Hematopoietic multipotent progenitor cell treated with erythropoietin and hydrocortisone succinate and interleukin-3 and kit ligand, for 4 days (in vitro differentiated cells): ENCODE data around the gene ABCD1.
A peak's percentile ranks its signal among the peaks of the same experiment; 100 is the strongest.

ENCODE experiments used
- DNase-seq: peaks from one replicate; pipeline ENCODE4 v3.0.0-alpha.2; 2015

Gene ABCD1

DNA sequence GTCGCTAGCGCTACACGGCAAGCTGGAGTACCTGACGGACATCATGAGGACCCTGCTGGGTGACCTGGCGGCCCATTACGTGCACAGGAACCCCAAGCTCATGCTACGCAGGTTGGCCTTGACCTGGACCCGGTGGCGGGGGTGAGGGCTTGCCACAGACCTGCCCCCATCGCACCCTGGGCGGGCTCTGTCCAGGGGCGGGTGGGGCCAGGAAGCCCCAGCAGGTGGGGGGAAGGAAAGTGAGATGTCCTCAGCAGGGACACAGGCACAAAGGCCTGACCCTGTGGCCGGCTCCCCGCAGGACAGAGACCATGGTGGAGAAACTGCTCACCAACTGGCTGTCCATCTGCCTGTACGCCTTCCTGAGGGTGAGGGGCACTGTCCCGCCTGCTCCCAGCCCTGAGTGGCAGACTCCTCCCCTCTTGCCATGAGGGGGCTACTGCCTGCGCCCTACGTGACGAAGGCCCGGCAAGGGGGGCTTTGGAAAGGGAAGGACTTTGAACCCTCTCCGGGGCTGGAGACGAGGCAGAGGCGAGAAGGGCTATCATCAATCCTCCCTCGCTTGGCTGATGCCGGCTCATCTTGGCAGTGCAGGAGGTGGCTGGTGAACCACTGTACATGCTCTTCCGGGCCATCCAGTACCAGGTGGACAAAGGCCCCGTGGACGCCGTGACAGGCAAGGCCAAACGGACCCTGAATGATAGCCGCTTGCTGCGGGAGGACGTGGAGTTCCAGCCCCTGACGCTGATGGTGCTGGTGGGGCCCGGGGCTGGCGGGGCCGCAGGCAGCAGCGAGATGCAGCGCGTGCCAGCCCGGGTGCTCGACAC is 50.9 kb downstream of the ABCD1 start:
- DNase-seq, result no peak

DNA sequence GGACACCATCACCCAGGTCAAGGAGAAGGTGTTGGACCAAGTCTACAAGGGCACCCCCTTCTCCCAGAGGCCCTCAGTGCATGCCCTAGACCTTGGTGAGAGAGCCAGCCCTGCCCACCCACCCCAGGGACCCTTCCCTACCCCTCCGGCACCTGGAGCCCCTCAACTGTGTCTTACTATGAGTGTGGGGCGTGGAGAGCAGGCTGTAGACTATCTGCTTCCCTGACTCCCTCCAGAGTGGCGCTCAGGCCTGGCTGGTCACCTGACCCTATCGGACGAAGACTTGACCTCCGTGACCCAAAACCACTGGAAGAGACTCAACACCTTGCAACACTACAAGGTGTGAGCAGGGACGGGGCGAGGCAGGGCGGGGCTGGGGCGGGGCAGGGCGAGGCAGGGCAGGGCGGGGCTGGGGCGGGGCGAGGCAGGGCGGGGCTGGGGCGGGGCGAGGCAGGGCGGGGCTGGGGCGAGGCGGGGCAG is 51.5 kb downstream of the ABCD1 start:
- no peak for DNase-seq

DNA sequence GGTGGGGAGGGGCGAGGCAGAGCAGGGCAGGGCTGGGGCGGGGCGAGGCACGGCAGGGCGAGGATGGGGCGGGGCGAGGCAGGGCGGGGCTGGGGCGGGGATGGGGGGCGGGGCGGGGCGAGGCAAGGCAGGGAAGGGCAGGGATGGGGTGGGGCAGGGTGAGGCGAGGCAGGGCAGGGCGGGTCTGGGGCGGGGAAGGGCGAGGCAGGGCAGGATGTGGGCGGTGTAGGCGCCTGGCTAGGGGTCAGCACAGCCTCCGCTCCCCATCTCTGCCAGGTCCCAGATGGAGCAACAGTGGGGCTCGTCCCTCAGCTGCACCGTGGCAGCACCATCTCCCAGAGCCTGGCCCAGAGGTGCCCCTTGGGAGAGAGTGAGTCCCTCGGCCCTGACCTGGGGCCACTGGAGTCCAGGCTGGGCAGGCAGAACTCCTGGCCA is 52.0 kb downstream of the ABCD1 start:
- peak; percentile 49 for DNase-seq

DNA sequence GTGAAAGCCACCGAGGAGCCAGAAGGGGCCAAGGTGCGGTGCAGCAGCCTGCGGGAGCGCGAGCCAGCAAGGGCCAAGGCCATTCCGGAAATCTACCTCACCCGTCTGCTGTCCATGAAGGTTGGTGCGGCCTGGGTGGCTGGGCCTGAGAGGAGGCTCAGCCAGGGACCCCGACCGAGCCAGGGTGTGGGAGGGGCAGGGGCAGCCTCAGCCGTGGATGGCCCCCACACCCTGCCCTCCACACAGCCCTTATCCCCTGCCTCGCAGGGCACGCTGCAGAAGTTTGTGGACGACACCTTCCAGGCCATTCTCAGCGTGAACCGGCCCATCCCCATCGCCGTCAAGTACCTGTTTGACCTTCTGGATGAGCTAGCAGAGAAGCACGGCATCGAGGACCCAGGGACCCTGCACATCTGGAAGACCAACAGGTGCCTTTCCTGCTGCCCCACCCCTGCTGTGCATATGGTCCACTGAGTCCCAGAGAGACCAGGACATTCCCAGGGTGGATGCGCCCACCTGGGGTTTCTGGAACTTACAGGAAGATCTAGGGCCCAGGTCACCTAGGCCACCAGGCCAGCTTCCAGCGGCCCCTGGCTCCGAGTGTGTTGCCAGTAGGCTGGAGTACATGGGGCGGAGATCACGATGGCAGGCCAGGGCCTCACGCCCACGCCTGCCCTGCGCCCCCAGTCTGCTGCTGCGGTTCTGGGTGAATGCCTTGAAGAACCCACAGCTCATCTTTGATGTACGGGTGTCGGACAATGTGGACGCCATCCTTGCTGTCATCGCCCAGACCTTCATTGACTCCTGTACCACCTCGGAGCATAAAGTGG is 52.8 kb downstream of the ABCD1 start:
- DNase-seq, result no peak

DNA sequence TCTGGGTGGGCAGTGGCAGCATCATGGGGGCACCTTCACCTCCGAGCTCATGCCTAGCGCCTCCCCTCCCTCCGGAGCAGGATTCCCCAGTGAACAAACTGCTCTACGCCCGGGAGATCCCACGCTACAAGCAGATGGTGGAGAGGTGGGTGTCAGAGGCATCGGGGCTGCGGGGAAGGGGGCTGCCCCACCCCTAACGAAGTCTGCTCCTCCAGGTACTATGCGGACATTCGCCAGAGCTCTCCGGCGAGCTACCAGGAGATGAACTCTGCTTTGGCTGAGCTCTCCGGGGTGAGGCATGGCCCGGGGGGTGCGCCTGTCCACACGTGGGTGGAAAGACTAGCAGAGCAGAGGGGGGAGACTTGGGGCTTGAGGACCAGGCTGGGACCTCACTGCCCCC is 53.5 kb downstream of the ABCD1 start:
- DNase-seq, result no peak

DNA sequence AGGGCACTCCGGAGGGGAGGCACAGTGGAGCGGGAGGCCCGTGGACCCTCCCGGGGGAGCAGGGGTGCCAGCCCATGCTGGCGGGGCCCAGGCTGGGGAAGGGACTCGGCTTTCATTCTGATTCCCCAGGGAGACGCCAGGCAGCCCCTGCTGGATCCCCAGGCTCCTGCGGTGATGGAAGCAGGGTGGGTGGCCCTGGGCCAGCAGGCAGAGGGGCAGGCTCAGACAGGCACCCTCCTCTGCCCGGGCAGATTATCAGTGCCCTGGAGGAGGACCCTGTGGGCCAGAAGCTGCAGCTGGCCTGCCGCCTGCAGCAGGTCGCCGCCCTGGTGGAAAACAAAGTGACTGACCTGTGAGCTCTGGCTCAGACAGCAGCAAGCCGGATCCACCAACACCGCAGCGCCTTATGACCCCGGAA is 54.0 kb downstream of the ABCD1 start:
- DNase-seq, result peak; percentile 52

DNA sequence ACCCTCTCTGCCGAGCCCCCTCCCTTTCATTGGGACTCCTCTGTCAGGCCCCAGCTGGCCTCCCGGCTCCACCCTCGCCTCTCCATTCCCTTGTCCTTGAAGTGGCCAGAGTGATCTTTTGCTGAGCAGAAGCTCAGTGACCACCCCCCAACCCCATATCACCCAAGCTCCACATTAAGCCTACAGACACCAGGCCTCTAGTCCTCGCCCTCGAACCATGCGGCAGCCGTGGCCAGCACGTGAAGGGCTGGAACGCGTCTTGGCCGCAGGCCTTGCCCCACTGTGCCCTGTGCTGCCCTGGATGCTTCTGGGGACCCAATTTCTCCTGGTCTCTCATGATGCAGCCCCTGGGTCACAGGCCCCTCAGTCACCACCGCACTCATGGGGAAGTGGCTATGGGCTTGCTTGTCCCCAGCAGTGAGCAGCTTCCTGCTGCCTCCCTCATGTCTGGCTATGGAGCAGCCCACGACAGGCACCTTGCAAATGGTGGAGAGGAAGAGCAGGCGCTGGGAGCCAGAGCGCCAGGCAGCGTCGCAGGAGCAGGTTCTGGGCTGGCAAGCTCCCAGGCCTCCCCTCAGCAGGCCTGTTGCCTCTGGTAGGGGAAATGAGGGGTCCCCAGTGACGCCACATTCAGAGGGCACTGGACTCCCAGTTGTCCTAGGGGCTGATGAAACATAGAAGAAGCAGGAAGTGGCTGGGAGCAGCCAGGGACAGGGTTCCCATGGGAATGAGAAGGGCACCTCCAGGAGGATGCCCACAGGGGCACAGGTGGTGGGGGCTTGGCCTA is 55.4 kb downstream of the ABCD1 start:
- DNase-seq, result peak; percentile 34

DNA sequence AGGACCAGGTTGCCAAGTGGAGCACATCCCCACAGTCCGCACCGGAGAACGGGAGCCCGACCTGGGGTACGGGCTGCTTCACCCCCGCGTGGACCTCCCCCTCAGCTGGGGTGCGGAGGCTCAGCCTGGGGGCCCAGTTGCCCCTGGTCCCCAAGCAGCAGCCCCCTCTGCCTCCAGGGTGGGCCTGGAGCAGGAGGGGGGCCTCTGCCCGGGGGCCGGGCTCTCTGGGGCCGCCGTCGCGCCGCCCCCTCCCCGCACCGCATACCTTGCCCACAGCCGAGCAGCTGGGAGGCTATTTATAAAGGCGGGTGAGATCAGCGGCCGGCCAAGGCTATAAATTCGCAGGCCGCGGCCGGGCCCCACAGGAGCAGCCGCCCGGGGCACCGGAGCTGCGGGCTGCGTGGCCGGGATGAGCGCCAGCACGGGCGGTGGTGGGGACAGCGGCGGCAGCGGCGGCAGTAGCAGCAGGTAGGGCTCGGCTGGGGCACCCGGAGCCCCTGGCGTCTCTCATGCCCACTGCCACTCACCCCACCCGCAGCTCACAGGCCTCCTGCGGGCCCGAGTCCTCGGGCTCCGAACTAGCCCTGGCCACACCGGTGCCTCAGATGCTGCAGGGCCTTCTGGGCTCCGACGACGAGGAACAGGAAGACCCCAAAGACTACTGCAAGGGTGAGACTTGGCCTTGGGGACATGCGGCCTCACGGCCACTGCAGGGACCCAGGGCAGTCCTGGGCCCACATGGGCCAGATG is 56.2 kb downstream of the ABCD1 start, which contains the start of gene SRPK3:
Gene SRPK3 (plus strand): TSS at position 364 of the 750 bp plus-strand sequence. CDS start 46 bp downstream, at position 410.
- no peak for DNase-seq

DNA sequence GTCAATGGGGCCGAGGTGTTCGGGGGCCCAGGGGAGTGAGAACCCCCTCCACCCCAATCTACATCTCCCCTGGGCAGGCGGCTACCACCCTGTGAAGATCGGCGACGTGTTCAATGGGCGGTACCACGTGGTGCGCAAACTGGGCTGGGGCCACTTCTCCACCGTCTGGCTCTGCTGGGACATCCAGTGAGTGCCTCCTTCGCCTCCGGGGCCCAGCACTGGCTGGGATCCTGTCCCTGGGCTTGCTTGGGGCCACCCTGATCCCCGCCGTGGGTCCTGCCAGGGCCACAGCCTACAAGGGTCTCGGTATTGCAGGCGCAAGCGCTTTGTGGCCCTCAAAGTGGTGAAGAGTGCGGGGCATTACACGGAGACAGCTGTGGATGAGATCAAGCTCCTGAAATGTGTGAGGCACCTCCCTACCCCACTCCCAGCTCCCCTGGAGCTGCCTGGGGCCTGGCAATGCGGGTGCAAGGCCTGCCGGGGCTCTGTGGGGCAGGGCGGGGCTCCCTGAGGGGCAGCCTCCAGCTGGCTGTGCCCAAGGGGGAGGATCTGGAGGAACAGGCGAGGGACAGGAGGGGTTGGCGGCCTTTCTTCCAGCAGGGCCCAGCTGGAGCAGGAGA is 56.9 kb downstream of the ABCD1 start:
- DNase-seq, result no peak

DNA sequence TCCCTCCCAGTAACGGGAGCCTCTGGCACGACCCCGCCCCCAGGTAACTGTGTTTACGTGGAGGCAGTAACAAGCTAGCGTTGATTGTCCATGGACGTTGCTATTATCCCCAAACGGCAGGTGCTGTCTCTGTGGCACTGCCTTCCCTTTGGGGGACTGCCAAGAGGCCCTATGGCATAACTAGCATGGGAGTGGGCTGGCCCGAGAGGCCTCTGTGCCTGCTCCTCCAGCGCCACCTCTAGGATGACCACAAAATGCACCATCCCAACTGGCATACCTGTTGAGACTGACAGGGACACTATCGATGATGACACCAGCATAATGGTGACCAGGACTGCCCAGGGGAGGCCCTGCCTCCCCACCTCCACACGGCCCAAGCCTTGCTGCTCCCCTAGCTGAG is 57.7 kb downstream of the ABCD1 start:
- DNase-seq, result peak; percentile 30

DNA sequence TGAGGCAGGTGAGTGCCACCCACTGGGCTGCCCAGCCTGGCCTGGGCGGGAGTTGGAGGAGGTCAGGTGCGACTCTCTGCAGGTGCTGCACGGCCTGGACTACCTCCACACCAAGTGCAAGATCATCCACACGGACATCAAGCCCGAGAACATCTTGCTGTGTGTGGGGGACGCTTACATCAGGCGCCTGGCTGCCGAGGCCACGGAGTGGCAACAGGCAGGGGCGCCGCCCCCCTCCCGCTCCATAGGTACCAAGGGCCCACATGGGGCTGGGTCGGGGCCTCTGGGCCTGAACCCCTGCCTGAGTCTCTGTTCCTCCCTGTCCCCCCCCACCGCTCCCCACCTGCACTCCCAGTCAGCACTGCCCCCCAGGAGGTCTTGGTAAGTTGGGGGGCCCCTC is 58.2 kb downstream of the ABCD1 start:
- DNase-seq, result no peak

DNA sequence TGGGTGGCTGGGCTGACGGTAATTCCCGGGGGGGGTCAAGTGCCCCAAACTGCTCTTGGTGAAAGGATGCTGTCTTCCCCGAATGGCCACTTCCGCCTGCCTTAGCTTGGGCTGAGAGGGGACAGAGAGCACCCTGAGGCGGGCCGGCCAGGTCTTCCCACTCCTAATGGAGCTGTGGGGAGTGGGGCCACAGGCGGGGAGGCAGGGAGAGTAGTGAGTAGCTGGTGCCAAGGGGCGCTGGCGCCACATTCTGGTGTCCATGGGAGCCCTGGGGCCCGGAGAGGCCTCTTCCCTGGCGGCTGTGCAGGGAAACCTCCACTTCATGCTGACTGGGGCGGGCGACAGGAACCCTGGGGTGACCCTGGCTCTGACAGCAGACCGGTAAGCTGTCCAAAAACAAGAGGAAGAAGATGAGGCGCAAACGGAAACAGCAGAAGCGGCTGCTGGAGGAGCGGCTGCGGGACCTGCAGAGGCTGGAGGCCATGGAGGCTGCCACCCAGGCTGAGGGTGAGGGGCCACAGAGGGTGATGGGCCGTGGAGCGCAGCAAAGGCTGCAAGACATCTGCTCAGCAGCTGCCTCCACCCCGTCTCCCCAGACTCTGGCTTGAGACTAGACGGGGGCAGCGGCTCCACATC is 58.8 kb downstream of the ABCD1 start:
- DNase-seq, result no peak

DNA sequence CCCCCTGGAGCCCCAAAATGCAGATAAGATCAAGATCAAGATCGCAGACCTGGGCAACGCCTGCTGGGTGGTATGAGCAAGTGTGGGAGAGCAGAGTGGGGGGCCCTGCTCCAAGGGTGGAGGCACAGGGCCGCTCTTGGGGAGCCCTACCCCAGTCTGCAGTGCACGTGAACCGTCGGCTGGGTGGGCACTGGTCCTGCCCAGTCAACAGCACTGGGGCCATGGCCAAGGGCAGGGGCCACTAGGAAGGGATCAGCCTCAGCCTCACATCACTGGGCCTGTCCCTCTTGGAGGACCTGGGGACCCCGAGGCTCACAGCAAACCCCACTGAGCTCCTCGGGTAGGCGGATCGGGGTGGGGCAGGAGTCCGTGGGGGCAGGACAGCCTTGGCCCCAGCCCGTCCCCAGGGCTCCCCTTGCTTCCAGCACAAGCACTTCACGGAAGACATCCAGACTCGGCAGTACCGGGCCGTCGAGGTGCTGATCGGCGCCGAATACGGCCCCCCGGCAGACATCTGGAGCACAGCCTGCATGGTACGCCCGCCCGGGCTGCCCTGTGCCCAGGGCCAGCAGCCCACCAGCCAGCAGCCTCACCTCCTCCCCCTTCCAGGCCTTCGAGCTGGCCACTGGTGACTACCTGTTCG is 59.8 kb downstream of the ABCD1 start:
- no peak for DNase-seq

DNA sequence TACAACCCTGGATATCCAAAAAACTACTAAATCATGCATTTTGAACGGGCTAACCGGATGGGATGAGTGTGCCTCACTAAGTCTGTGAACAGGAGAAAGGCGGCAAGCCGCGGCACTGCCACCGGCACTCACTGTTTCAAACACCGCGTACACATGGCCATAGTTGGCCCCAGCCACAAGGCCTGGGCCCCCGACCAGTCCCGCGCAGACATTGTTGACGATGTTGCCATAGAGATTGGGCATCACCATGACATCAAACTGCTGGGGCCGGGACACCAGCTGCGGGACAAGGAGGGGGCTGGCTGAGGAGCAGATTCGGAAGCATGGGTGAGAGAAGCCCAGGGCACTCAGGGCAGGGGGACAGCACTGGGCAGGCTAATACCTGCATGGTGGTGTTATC is 62.0 kb downstream of the ABCD1 start:
- no peak for DNase-seq

DNA sequence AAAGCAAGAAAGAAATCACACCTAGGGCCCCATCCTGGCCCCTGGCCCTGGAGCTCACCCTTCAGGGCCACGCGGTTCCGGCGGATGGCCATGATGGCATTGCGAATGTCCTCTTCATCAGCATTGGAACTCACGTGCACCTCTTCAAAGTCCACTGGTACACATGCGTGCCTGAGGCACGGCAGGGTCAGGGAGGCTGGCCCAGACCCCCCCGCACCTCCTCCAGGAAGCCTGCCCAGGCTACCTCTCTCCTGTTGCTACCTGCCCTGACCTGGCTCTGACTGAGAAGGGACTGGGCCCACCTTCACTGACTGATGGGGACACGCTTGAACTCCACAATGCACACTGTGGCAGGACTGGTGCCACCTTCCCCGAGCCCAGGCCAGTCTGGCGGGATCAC is 65.0 kb downstream of the ABCD1 start:
- DNase-seq, result no peak

DNA sequence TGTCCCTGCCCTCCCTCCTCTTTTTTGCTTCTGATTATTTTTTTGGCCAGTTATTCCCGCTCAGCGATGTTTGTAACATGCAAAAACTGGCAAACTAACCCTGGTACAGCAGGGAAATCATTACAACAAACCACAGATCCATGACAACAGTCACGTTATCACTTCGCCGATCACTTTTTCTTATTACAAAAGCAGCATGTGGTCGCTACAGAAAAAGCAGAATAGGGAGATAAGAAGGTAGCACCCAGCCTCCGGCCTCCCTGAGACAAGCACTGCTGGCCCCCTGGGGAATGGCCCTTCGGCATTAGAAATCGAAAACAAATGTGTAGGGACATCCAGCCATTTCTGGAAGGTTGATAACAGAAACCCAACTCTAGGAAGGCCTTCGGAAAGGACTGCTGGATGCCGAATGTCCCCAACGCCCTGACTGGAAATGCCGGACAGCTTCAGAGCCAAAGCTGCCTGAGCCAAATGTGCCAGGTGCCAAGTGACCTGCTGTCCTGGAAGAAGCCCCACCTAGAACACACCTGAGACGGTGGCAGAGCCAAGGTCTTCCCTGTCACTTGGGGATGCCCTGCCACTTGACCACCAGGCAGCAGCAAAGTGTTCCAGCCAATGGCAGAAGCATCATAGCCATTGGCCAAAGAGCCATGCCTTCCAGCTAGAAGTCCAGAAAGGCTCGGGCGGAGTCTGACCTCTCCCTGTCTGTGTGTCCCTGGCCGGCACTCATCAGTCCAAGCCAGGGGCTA is 66.6 kb downstream of the ABCD1 start:
- peak; percentile 70 for DNase-seq

DNA sequence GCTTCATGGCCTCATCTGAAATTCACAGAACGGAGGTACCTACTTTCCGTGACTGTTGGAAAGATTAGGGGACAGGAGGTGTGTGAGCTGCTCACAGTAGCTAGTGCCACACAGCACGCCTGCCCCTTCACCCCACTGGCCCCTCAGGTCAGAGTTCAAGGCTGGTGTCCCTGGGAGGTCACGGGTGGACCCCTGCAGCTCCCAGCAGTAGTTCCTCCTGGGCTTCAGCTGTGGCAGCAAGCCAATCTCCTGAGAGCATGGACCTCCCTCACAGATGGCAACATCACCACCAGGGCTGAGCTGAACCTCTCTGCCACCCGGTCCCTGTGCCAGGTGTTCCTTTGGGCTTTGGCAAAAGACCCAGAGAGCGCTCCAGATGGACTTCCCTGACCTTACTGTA is 67.7 kb downstream of the ABCD1 start:
- no peak for DNase-seq

DNA sequence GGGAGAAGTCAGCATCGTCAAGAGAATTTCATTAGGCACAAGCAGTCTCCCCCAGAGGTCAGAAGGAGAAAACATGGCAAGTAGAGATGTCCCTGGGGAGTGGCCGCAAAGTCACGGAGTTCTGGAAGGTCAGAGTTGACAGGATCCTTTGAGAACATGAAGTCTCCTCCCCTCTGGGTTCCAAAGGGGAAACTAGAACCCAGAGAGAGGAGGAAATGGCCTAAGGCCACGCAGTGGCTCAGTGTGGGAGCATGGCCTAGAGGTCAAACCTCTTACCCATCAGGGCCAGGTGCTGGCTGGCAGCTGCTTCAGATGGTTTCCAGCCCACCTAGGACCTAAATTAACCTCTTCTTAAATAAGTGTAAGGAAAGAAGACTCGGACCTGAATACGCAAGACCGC is 68.6 kb downstream of the ABCD1 start:
- no peak for DNase-seq
